Activated CD8-positive, alpha-beta memory T cell treated with anti-CD3 and anti-CD28 coated beads for 36 hours (primary cell): ENCODE results near the gene PLA2G4C. TPM values are rescaled to one million over a fixed set of nuclear protein-coding genes. Genes with fewer than 3 reads are reported as not detected.

Experiments used
- CTCF ChIA-PET: fragments of 350-600 bp; sonication (Branson Sonifier 250); formaldehyde crosslinking; loops from one replicate; lab custom pipeline; 2021; ENCODE audit warnings: antibody characterized with exemption; lab: Charles Lee
- POLR2A ChIA-PET: fragments of 350-600 bp; sonication (Branson Sonifier 250); formaldehyde crosslinking; loops from one replicate; lab custom pipeline; 2021; ENCODE audit warnings: antibody characterized with exemption; lab: Charles Lee
- total RNA-seq, 2 experiments: library from RNA; stranded (reverse); gene quantifications; one replicate each; pipeline ENCODE4 v1.2.3, GENCODE V29; 2021

The PLA2G4C gene, protein sequence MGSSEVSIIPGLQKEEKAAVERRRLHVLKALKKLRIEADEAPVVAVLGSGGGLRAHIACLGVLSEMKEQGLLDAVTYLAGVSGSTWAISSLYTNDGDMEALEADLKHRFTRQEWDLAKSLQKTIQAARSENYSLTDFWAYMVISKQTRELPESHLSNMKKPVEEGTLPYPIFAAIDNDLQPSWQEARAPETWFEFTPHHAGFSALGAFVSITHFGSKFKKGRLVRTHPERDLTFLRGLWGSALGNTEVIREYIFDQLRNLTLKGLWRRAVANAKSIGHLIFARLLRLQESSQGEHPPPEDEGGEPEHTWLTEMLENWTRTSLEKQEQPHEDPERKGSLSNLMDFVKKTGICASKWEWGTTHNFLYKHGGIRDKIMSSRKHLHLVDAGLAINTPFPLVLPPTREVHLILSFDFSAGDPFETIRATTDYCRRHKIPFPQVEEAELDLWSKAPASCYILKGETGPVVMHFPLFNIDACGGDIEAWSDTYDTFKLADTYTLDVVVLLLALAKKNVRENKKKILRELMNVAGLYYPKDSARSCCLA
- total RNA-seq = 1 to 10 TPM; 1.9 to 3.4 TPM

DNA sequence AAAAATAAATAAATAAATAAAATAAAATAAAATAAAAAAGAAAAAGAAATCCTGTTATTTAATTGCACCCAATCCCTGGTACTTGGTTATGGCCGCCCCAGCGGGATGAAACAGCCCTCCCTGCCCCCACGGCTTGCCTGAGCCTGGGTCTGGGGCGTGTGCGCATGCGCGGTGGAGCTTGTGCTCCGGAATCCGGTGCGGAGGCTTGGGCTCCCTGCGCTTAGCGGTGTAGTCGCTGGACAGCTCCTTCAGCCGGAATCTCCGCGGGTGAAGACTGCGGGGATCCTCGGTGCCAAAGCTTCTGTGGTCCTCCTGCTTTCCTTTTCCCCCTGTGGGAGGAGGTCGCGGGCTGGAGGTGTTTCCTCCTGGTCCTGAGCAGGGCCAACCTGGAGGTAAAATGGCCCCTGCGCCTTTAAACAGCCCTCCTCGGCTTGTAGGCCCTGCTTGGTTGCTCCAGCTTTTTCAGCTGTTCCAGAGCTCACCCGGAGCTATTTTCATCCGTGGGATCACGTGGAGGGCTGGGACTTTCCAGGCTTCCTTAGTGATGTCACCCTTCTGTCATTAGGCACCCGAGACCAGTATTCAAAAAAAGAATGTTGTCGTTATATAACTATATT lies at the start of gene PLA2G4C:
PLA2G4C (minus strand) TSS at position 468 of the 617 bp plus-strand sequence. CDS start 4,288 bp downstream, outside the sequence.
- POLR2A ChIA-PET = interaction anchor here (0.8 kb wide), 1 partner anchor 17 kb away, joined by 4 read pairs; no protein-coding TSS in a partner anchor
- CTCF ChIA-PET = interaction anchor here (0.6 to 1.6 kb wide), 8 partner anchors 9 to 196 kb away, joined by 3 to 4 read pairs (median 3); no protein-coding TSS in a partner anchor

DNA sequence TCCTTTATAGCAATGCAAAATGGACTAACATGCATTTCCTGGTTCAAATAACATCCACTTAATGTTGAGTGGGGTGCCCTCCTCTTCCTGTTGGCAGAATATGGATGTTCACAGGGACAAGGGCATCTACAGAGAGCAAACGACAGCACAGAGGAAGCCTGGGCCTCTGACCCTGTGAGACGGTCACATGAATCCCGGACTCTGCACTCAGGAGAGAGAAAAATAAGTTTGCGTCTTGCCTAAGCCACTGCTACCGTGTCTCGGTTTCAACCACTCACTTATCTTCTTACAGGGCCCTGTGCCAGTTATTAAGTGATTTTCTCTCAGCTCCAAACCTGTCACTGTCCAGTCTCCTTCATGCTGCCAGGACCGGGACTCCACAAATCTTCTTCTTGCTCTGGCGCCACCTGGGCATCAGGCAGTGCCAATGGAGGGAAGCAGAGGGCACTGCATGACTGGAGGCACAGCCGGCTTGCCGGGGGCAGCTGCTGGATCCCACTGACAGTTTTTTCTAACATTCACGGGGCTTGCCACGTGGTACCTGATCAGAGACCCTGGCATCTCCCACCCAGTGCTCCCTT lies 47.7 kb upstream of the PLA2G4C start:
- ChIA-PET POLR2A (no interaction called here), CTCF (interaction anchor here (0.8 to 1.1 kb wide), 2 partner anchors 27 to 51 kb away, joined by 3 read pairs; no protein-coding TSS in a partner anchor)

DNA sequence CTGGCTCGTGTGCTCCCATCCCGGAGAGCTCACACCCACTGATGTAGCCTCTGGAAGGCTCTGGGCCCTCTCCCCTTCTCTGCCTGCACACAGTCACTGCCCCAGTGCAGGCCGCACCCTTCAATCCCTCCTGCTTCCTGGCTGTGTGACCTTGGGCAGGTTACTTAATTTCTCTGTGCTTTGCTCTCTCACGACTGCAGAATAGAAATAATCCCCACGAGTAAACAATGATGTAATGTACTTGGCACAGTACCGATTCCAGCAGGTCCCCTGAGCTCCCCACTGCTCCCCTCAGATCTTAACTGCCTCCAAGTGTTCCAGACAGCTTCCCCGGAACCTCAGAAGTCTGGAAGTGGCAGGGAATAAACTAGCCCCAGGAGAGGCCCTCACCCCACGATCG lies 43.4 kb upstream of the PLA2G4C start:
- POLR2A ChIA-PET = interaction anchor here (0.7 kb wide), 1 partner anchor 92 kb away, joined by 4 read pairs; no protein-coding TSS in a partner anchor
- CTCF ChIA-PET = interaction anchor here (1.1 to 1.6 kb wide), 5 partner anchors 13 to 191 kb away, joined by 3 to 5 read pairs (median 3); no protein-coding TSS in a partner anchor

DNA sequence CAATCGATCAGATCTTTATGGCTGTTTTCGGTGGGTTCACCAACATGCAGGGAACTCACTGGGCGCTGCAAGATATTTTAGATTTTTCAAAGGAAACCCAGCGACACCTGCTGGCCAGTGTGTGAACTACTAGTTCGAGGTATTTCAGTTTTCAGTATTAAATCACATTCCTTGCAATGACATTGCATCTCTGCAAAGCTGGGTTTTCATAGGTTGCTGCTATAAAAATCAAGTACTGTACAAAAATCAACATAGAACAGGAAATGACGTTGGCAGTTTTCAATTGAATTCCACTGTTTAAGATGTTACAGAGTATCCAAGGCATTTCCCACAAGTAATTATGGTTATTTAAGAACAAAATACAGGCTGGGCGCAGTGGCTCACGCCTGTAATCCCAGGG lies 41.9 kb upstream of the PLA2G4C start:
- ChIA-PET CTCF (interaction anchor here (0.6 to 1.3 kb wide), 6 partner anchors 42 to 86 kb away, joined by 3 to 4 read pairs (median 3); partner anchors contain the start of gene PLA2G4C), POLR2A (no interaction called here)

DNA sequence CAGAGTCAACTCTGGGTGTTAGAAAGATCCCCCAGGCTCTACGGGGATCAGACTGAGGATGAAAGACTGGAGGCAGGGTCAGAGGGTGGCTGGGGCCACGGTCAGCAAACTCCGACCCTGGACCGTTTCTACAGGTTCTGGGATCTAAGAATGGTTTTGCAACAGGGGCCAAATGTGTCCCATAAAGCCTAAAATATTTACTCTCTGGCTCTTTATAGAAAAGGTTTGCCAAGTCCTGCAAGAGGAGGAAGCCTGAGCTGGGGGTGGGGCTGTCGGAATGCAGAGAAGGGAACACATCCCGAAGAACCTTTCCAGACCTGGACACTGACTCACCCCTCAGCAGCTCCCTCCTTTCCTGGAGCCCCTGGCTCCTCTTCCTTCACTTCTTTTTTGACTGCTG lies 38.8 kb upstream of the PLA2G4C start:
- ChIA-PET CTCF (interaction anchor here (1.2 kb wide), 1 partner anchor 39 kb away, joined by 4 read pairs; the partner anchor contains the start of gene PLA2G4C), POLR2A (no interaction called here)

DNA sequence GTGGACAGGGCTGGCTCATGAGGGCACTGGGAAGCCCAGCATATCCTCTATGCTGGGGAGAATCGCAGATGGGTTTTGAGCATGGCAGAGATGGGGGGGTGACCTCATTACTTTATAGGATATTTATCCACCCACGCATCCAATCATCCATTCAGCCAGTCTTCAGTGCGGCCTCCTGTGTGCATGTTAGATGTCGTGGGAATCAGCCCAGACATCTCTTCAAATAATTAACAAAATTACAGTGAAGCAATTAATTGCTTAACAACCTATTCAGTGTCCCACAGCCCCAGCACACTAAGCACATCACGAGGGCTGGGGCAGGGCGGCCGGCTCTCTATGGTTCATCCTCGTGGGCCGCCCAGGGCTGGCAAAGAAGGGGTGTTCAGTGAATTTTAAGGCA lies 38.0 kb upstream of the PLA2G4C start:
- ChIA-PET POLR2A (no interaction called here), CTCF (no interaction called here)

DNA sequence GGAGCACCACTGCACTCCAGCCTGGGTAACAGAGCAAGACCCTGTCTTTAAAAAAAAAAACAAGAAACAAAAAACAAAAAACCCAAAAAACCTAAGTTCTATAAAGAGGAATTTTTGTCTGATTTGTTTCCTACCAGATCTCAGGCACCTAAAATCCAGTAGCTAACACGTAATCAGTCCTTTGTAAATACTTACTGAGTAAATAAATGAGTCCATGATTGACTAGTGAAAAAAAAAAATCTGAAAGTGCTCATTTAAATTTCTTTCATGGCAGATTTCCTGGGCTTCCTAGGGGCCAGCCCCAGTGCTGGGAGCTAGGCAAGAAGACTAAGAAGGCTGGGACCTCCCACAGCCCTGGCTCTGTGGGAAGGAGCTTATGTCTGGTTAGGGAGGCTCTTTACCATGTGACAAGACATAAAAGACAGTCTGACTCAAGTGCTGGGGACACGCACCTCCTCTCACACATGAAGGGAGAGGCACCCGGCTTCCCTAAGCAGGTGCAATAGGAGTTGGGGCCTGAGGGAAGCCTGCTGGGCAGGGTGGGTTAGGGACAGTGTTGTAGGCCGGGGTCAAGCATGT lies 37.1 kb upstream of the PLA2G4C start:
- POLR2A ChIA-PET = interaction anchor here (0.6 kb wide), 1 partner anchor 29 kb away, joined by 5 read pairs; no protein-coding TSS in a partner anchor
- CTCF ChIA-PET = interaction anchor here (0.6 to 1.2 kb wide), 2 partner anchors 14 to 23 kb away, joined by 3 to 4 read pairs; no protein-coding TSS in a partner anchor

DNA sequence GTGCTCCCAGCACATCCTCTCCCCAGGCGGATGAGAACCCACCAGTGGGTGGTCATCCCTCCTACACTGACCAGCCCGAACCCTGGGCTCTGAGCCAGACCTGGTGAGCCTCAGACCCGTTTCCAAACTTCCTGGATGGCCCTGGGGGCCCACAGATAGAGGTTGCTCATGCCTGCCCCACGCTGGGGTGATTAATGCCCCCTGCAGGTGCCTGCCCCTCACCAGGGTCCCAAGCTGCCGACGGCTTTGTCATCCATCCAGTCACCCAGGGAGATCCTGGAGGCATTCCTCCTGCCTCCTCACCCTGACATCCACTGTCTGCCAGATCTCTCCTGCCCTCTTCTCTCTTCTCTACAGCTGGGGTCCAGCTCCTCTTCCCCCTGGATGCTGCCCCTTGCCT lies 28.4 kb upstream of the PLA2G4C start:
- POLR2A ChIA-PET = no interaction called here

DNA sequence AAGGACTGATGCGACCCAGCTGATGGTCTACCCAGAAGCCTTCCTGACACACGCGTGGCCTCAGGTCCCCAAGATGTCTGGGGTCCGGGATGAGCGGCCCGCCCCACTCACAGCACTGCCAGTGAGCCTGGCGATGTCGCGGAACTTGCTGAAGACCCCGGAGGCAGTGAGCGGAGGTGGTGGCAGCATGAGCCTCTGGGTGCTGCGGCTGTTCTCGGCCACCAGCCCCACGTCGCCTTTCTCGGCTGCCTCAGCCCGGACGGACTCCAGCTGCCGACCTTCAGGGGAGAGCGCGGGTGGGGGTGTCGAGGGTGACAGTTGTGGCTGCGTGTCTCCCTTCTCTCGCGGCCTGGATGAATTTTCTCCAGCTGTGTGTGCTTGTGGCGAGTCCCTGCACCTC lies 26.8 kb upstream of the PLA2G4C start:
- CTCF ChIA-PET = no interaction called here
- POLR2A ChIA-PET = no interaction called here

More for the DNA sequence above, 28.4 kb upstream of the PLA2G4C start:
- CTCF ChIA-PET = no interaction called here

DNA sequence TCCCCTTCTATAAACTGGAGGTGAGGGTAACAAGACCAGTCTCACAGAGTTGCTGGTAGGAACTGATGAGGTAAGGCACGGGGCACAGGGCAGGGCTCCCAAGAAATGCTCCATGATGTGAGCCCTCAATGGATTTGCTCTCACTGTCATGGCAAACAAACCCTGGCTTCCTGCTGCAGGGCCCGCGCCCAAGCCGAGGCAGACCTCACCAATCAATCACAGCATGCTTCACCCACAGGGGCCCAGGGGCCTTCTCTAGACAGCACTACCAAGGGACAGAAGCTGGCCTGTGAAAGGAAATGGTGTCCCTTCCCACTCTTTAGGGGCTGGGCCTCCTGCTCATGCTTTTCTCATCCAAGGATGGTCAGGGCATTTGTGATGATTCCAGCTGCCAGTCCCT lies 25.9 kb upstream of the PLA2G4C start:
- POLR2A ChIA-PET = no interaction called here
- CTCF ChIA-PET = no interaction called here

DNA sequence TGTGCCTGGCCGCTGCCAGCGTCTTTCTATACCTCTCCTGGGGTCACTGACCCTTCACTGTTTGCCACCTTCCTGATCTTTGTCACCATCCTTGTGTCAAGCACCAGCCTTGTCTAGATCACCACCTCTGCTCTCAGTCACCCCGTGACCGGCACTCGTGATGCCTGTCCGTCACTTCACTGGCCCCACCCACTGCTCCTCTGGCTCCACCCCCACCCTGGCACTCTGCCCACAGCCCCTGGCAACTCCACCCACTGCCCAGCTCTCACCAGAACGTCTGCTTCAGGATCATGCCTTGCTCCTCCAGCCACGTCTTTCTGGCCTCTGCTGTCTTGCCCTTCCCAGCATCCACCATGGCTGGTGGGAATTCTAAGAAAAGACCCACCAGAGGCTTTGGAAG lies 24.8 kb upstream of the PLA2G4C start:
- ChIA-PET CTCF (no interaction called here), POLR2A (no interaction called here)

DNA sequence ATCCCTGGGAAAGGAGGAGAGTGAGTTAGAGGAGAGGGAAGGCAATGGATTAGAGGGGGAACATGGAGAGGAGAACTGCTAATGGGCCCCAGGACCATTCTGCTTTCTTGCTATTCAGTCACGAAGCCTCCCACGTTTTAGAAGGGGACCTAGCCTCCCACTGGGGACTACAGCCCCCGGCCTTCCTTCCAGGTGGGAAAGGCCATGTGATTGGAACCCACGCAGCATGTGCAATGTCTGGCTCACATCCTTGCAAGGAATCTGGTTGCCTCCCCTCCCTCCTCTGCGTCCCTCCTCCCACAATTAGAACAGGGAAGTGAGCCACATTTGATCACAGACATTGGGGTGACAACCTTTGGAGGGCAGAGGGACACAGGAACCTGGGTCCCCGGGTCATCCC lies 22.5 kb upstream of the PLA2G4C start:
- POLR2A ChIA-PET = no interaction called here
- CTCF ChIA-PET = interaction anchor here (1.0 kb wide), 1 partner anchor 14 kb away, joined by 4 read pairs; no protein-coding TSS in a partner anchor

DNA sequence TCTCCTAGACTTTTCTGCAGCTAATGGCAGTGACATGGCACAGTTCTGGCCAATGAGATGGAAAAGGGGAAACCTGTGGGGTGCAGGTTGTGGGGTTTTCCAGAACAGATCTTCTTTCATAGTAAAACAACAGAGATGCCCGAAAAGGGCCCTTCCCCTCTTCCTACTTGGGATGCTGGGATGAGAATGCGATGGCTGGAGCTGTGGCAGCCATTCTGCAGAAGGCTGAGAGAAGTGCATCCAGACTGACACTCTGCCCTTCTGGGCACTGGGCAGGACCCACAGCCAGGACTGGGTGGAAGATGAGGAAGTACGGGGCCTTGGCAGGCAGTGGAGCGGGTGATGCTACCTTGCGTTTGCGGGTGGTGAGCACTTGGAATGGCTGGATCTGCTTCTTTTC lies 16.9 kb upstream of the PLA2G4C start:
- POLR2A ChIA-PET = interaction anchor here (1.2 kb wide), 1 partner anchor 17 kb away, joined by 4 read pairs; the partner anchor contains the start of gene PLA2G4C
- CTCF ChIA-PET = no interaction called here

DNA sequence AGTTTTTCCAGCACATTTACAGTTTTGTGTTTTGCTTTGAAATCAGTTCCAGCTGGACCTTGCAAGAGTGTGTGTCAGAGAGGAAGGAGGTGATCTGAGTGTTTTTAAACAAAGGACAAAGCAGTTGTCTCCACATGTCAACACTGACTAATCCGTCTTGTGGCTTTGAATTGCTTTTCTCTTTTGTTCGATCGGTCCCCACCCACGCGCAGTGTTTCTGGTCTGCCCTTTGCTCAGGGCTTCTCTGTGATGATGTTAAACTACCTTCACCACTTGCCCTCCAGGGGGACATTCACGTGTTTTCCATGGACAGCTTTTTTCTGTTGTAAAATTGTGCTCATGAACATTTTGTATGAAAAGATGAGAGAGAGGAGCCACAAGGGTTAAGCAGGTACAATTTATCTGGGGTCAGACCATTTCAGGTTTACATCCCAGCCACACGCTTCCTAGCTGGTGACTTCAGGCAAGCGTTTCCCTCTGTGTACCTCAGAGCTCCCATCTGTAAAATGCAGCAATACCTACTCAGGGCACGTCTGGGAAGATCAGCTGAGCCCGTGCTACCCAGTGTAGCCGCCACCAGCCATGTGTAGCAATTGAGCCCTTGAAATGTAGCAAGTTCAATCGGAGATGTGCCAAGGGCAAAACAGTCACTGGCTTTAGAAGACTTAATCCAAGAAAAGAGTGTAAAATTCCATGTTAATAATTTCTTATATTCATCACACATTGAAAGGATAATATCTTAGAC lies 13.5 kb upstream of the PLA2G4C start:
- CTCF ChIA-PET = interaction anchor here (0.6 kb wide), 1 partner anchor 85 kb away, joined by 3 read pairs; no protein-coding TSS in a partner anchor

DNA sequence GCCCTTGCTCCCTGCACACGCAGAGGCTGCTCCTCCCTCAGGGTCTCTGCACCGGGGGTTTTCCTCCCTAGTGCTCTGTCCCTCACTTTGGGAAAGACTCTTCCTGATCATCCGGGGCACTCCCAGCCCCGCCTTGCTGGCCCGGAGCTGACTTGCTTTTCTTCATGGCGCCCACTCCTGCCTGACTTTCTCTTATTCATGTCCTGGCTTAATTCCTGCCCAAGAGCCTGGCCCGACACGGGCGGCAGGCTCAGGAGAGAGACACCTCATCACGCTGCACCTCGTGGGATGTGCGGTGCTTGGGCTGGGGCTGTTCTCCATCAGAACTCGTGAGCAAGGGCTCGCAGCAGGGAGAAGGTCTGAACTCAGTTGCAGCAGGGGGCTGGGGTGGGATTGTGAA lies 11.8 kb upstream of the PLA2G4C start:
- ChIA-PET POLR2A (no interaction called here), CTCF (interaction anchor here (1.7 to 1.9 kb wide), 2 partner anchors 14 to 16 kb away, joined by 4 read pairs; no protein-coding TSS in a partner anchor)

More for the DNA sequence above, 13.5 kb upstream of the PLA2G4C start:
- POLR2A ChIA-PET = no interaction called here

DNA sequence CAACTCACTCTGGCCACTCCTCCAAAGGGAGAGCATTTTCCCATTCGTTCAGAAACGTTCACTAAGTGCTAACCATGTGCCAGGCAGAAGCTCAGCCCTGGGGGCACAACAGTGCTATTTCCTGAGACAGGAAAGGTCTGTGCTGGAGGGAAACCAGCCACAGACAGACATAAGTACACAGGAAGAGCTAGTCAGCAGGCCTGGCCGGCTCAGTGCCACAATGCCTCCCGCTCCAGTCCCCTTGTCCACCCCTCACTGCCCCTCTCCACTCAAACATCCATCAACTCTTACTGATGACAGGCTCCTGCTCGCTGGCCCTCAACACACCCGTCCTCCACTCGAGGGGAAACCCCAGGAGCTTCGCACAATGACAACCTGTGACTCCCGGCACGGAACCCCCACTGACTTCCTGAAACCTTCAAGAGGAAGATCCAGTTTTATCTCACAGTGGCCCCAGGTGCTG lies 11.3 kb upstream of the PLA2G4C start:
- POLR2A ChIA-PET = no interaction called here

DNA sequence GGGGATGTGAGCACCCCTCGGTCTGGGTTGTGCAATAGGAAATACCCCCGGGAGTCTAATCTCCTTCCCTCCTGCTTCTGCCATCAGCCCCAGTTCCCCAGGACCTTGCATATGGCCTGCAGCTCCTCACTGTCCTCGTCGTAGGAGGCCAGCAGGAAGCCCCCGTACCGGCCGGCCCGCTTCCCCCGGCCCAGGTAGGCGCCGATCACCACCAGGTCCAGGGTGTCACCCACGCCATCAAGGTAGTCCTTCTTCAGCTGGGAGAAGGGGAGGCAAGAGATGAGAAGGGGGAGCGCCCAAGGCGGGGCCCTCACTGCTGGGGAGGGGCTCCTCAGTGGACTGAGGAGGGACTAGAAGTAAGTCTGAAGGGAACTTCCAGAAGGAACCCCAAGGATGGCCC lies 10.4 kb upstream of the PLA2G4C start:
- POLR2A ChIA-PET = no interaction called here
- CTCF ChIA-PET = no interaction called here

More for the DNA sequence above, 11.3 kb upstream of the PLA2G4C start:
- CTCF ChIA-PET = interaction anchor here (1.7 to 1.9 kb wide), 2 partner anchors 14 to 15 kb away, joined by 4 read pairs; no protein-coding TSS in a partner anchor

DNA sequence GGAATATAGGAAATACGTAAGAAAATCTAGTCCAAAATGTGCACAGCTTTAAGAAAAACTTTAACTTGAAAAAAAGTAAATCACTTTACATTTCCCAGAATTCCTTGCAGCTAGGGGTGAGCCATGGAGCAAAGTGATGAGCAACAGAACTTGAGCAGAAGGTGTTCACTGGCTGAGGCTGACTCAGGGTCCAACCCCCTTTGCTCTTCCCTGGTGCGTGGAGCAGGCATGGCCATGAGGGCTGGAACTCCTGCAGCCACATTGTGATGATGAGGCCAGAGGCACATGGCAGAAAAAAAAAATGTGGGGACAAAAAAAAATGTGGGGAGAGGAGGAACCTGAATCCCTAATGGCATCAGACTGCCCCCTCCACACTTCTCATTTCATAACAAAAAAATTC lies 9.9 kb upstream of the PLA2G4C start:
- ChIA-PET CTCF (no interaction called here), POLR2A (no interaction called here)
